Measurements from ENCODE around the gene OBP2B. TPM values are rescaled to one million over a fixed set of nuclear protein-coding genes. Genes with fewer than 3 reads are reported as not detected.

The OBP2B gene
- total RNA-seq, 1 donor from 2014 or later, result not detected

- peaks cover 20% of the 10 kb centered on the region for H3K4me1 ChIP-seq
- H3K9me3 ChIP-seq, result no peaks in the 10 kb centered on the region
- no peak overlapping the region for H3K4me3 ChIP-seq
- no peak overlapping the region for H3K27ac ChIP-seq
- H3K27me3 ChIP-seq, result no peaks in the 10 kb centered on the region
- no peak for DNase-seq (ENCODE audit: extremely low spot score in 2 of 2)
- TF ChIP-seq POLR2A (IDR thresholded peaks at IDR 0.05), result no peak
- no peak for TF ChIP-seq POLR2AphosphoS5 (IDR thresholded peaks at IDR 0.05; ENCODE audit: insufficient read depth in 1 of 2, low read depth in 1 of 2)
- no peak for TF ChIP-seq CTCF (IDR thresholded peaks at IDR 0.05)
- intact Hi-C loops (cut with DNase I), result no loop called here
- no peaks in the 10 kb centered on the region for H3K36me3 ChIP-seq
These were observed 41.8 kb downstream of the OBP2B start for GRCh38 chr9:133167096-133167730.

- Histone ChIP-seq H3K4me1 (peaks cover 25% of the 10 kb centered on the region), H3K27ac (no peak overlapping the region), H3K9me3 (no peaks in the 10 kb centered on the region), H3K4me3 (no peak overlapping the region), H3K36me3 (no peaks in the 10 kb centered on the region), H3K27me3 (no peaks in the 10 kb centered on the region)
- intact Hi-C loops (cut with DNase I), result no loop called here
- DNase-seq (ENCODE audit: extremely low spot score in 2 of 2), result no peak
- no peak for TF ChIP-seq POLR2A (IDR thresholded peaks at IDR 0.05)
- no peak for TF ChIP-seq CTCF (IDR thresholded peaks at IDR 0.05)
- no peak for TF ChIP-seq POLR2AphosphoS5 (IDR thresholded peaks at IDR 0.05; ENCODE audit: insufficient read depth in 1 of 2, low read depth in 1 of 2)
These were observed 42.7 kb downstream of the OBP2B start for GRCh38 chr9:133166392-133166791.

GRCh38 chr9:133165452-133165730 is 43.7 kb downstream of the OBP2B start:
- Histone ChIP-seq H3K27me3 (no peaks in the 10 kb centered on the region), H3K4me3 (no peak overlapping the region)
- intact Hi-C loops (cut with DNase I), result no loop called here

GRCh38 chr9:133164191-133164590 is 44.9 kb downstream of the OBP2B start:
- TF ChIP-seq CTCF (IDR thresholded peaks at IDR 0.05), result no peak
- no peak for TF ChIP-seq POLR2A (IDR thresholded peaks at IDR 0.05)
- Histone ChIP-seq H3K27me3 (no peaks in the 10 kb centered on the region), H3K9me3 (no peaks in the 10 kb centered on the region), H3K27ac (peak overlapping the region; percentile 60), H3K36me3 (no peaks in the 10 kb centered on the region), H3K4me3 (peak overlapping the region; percentile 61 to 80), H3K4me1 (peaks cover 33% of the 10 kb centered on the region)
- DNase-seq (ENCODE audit: extremely low spot score in 2 of 2), result no peak
- intact Hi-C loops (cut with DNase I), result no loop called here

More at GRCh38 chr9:133165452-133165730, 43.7 kb downstream of the OBP2B start:
- DNase-seq (ENCODE audit: extremely low spot score in 2 of 2), result no peak
- Histone ChIP-seq H3K36me3 (no peaks in the 10 kb centered on the region), H3K9me3 (no peaks in the 10 kb centered on the region), H3K27ac (no peak overlapping the region), H3K4me1 (peaks cover 33% of the 10 kb centered on the region)
- no peak for TF ChIP-seq POLR2A (IDR thresholded peaks at IDR 0.05)
- no peak for TF ChIP-seq CTCF (IDR thresholded peaks at IDR 0.05)
- no peak for TF ChIP-seq POLR2AphosphoS5 (IDR thresholded peaks at IDR 0.05; ENCODE audit: insufficient read depth in 1 of 2, low read depth in 1 of 2)

GRCh38 chr9:133163504-133164172 is 45.4 kb downstream of the OBP2B start, which contains the start of gene GBGT1:
GBGT1 (minus strand) TSS chr9:133163914; CDS start chr9:133162412, 1,502 bp downstream.
- H3K9me3 ChIP-seq, result no peaks in the 10 kb centered on the region
- H3K27ac ChIP-seq, result peak within 1 kb of the TSS; percentile 60
- intact Hi-C loops (cut with DNase I), result no loop called here
- TF ChIP-seq POLR2A (IDR thresholded peaks at IDR 0.05) (peak in 1 of 2 donors; percentile 25), POLR2AphosphoS5 (IDR thresholded peaks at IDR 0.05; ENCODE audit: insufficient read depth in 1 of 2, low read depth in 1 of 2) (peak in 1 of 2 donors; percentile 84), CTCF (IDR thresholded peaks at IDR 0.05) (no peak)
- H3K4me1 ChIP-seq, result peaks cover 33% of the 10 kb centered on the region
- peak within 1 kb of the TSS; percentile 61 to 80 for H3K4me3 ChIP-seq
- H3K36me3 ChIP-seq, result no peaks in the 10 kb centered on the region
- no peak for DNase-seq (ENCODE audit: extremely low spot score in 2 of 2)
- H3K27me3 ChIP-seq, result no peaks in the 10 kb centered on the region

All from vagina (tissue), 2 donors.